GM20431 (cell line): Measurements from ENCODE around the gene UNG.
"Not testable (repeated sequence)": the region's sequence is repeated elsewhere in the genome, so short reads cannot be mapped to it uniquely, and the experiment has no call there.

Experiments
- in situ Hi-C: fragments of 300-500 bp; cut with MseI, MboI; formaldehyde crosslinking; loops from one replicate; pipeline ENCODE4 v1.15.0; 2020; ENCODE audit warnings: low sequenced_read_pairs; ENCODE audit not compliant: unreplicated experiment

Gene UNG

DNA sequence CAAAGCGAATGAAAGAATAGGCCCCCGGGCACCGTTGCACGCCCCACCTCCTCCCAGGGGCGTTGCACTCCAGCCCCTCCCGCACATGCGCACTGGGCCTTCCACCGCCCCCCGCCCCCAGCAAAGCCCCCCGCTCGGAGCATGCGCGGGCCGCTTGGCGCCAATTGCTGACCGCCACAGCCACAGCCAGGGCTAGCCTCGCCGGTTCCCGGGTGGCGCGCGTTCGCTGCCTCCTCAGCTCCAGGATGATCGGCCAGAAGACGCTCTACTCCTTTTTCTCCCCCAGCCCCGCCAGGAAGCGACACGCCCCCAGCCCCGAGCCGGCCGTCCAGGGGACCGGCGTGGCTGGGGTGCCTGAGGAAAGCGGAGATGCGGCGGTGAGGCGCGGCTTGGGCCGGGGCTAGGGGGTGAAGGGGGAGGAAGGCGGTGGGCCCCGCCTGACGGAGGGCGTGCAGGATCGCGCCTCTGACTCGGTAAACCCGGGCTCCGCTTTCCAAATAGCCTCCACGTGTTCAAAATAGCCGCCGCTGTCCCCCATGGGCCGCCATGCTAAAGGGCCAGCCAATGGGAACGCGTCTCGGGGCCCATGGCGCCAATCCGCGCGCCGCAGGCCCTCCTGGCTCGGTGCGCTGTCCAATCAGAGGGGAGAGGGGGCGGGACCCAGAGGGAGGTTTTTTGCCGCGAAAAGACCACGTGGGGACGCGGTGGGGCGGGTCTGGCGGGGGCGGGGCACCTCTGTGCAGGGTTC is at the start of gene UNG:
Gene UNG, plus strand, starts transcription at position 163 of the 748 bp plus-strand sequence. Its CDS starts 83 bp downstream, at position 246.
- in situ Hi-C loops, result no loop called here

GRCh38 chr12:109048706-109049105 is 48.7 kb upstream of the UNG start:
- in situ Hi-C loops, result not testable (repeated sequence)

- in situ Hi-C loops, result not testable (repeated sequence)
Measured at GRCh38 chr12:109049794-109050193, 47.6 kb upstream of the UNG start.

- in situ Hi-C loops, result no loop called here
Measured at GRCh38 chr12:109052097-109052413, 45.3 kb upstream of the UNG start.

DNA sequence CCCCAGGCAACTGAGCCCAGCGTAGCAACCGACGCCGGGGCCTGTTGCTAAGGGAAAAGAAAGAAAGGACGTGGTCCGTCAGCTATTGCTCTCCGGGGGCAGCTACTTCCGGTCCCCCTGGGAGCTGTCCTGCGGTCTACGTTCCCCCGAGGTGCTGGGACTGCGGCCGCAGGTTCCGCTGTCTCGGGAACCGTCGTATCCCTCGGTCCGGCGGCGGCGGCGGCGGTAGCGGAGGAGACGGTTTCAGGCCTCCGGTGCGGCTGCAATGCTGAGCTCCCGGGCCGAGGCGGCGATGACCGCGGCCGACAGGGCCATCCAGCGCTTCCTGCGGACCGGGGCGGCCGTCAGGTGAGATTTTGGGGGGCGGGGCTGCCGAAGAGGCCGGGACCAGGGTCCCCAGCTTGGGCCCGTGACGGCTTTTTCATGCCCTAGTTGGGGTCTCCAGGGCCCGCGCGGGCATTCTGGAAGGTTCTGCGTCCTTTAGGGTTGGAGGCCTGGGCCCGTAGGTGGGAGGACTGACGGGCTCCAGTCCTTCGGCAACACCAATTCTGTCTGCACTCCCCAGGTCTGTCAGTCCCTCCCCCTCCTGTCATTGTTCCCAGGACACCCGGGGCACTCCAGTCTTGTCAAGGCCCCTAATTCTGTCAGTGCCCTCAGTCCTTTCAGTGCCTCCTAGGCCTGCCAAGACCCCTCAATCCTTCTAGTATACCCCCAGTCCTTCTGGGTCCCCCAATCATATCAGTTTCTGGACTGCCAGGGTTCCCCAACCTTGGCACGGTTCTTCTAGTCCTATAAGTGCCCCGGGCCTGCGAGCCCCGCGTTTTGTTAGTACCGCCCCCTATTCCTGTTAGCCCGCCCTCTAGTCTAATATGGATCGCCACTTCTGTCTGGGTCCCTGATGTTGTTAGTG is 44.7 kb upstream of the UNG start, which contains the start of gene USP30:
Gene USP30, plus strand, starts transcription at position 163 of the 910 bp plus-strand sequence. Its CDS starts 103 bp downstream, at position 266.
- in situ Hi-C loops, result no loop called here

- in situ Hi-C loops, result no loop called here
Measured at GRCh38 chr12:109053382-109054123, 43.8 kb upstream of the UNG start.

GRCh38 chr12:109054124-109054513 is 43.3 kb upstream of the UNG start:
- in situ Hi-C loops, result not testable (repeated sequence)

GRCh38 chr12:109054520-109054919 is 42.9 kb upstream of the UNG start:
- in situ Hi-C loops, result no loop called here

DNA sequence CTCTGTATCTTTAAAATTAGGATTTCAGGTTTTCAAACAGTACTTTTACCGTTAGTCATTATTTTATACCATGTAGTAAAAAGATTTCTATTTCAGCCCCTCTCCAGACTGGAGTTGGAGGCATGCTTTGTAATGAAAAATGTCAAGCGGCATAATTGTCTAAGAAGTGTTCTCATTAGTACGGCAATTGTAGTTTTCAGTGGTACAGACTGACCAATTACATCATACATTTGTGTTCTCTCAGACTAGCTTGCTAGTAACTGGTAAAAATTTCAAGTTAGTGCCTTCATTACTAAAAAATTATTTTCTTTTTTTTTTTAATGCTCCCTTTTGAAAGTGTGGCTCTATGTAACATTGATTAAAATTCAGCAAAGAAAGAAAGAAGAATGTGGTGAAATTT is 40.5 kb upstream of the UNG start:
- in situ Hi-C loops, result no loop called here

- in situ Hi-C loops, result no loop called here
Measured at GRCh38 chr12:109057376-109057775, 40.0 kb upstream of the UNG start.

DNA sequence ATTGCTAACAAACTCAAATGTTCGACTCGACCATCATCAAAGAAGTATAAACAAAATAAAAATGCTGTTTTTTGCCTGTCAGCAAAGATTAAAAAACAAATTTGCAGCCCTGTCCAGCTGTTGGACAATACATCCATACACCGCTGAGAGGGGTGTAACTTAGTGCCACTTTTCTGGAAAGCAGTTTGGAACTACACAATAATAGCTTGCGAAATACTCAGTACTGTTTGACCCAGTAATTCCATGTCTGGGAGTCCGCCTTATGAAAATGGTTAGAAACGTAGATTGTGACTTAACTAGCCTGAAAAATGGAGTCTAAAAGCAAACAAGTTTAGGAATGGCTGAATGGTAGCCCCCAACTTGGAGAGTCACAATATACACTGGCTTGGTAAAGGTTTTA is 38.6 kb upstream of the UNG start:
- in situ Hi-C loops, result no loop called here

DNA sequence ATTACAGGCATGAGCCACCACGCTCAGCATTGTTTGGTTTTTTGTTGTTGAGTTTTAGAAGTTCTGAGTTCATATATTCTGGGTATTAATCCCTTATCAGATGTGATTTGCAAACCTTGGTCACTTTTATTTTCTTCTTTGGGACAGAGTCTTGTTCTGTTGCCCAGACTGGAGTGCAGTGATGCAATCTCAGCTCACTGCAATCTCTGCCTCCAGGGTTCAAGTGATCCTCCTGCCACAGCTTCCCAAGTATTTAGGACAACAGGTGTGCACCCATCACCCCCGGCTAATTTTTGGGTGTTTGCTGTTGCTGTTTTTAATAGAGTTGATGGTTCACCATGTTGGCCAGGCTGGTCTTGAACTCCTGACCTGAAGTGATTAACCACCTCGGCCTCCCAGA is 33.3 kb upstream of the UNG start:
- in situ Hi-C loops, result no loop called here

- in situ Hi-C loops, result no loop called here
Measured at GRCh38 chr12:109065154-109065852, 32.1 kb upstream of the UNG start.

DNA sequence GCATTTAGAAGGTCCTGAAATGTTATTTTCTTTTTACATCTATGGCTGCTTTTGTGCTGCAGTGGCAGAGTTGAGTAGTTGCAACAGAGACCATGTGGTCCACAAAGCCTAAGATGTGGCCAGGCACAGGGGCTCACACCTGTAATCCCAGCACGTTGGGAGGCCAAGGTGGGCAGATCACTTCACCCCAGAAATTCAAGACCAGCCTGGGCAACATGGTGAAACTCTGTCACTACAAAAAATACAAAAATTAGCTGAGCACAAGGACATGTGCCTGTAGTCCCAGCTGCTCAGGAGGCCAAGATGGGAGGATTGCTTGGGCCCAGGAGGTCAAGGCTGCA is 31.6 kb upstream of the UNG start:
- in situ Hi-C loops, result no loop called here

DNA sequence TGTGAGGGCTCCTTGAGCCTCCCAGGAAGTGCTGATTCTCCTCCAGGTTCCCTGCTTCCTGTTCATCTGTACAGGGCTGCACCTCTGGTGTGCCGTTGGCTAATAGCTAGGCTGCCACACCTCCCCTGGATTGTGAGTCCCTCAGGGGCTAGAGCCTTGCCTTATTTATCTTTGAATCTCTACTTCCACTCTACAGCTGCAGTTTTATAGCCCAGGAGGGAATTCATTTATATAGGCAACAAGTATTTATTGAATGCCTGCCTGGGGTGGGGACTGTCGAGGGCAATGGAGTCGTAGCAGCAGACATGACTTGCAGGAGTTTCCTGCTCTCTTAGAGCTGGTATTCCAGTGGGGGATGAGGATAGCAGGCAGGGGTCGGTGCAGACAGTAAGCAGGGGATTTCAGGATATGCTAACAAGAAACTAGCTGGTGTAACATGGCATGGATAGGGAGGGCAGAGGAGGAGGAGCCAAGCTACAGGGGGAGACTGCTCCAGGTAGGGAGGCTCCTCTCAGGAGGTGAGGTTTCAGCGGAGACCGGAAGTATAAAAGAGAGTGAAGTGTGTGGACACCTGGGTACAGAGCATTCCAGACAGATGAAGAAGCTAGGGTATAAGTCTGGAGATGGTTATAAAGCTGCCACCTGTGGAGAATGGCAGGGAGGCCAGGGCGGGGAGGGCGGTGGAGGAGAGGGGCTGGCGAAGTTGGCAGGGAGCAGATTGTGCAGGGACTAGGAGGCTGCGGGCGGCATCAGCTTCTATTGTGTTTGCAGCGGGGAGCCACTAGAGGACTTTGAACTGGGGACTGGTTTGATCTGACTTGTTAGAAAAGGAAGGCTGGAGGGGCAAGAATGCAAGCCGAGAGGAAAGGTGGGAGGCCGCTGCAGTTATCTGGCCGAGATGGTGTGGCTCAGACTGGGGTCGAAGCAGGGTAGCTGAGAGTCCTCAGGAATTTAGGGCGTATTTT is 27.8 kb upstream of the UNG start:
- in situ Hi-C loops, result no loop called here

- in situ Hi-C loops, result no loop called here
Measured at GRCh38 chr12:109074866-109075265, 22.5 kb upstream of the UNG start.

DNA sequence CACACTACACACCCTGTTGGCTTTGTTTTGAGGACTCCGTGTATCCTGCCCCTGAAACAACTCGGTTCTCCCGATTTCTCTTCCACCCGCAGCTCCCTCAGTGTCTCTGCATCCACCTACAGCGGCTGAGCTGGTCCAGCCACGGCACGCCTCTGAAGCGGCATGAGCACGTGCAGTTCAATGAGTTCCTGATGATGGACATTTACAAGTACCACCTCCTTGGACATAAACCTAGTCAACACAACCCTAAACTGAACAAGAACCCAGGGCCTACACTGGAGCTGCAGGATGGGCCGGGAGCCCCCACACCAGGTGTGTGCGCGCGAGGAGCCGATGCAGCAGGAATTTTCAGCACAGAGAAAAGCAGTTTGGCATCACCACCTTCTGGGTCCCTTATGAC is 14.6 kb upstream of the UNG start:
- in situ Hi-C loops, result no loop called here

GRCh38 chr12:109084425-109084824 is 13.0 kb upstream of the UNG start:
- in situ Hi-C loops, result no loop called here

DNA sequence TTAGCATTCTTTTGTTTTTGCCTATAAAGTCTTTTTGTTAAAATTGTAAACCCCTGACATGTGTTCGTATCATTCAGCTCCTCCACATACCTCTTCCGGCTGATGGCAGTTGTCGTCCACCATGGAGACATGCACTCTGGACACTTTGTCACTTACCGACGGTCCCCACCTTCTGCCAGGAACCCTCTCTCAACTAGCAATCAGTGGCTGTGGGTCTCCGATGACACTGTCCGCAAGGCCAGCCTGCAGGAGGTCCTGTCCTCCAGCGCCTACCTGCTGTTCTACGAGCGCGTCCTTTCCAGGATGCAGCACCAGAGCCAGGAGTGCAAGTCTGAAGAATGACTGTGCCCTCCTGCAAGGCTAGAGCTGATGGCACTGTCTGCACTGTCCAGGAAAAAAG is 11.8 kb upstream of the UNG start:
- in situ Hi-C loops, result no loop called here
